ENCODE measurements around the gene LHPP.

DNA sequence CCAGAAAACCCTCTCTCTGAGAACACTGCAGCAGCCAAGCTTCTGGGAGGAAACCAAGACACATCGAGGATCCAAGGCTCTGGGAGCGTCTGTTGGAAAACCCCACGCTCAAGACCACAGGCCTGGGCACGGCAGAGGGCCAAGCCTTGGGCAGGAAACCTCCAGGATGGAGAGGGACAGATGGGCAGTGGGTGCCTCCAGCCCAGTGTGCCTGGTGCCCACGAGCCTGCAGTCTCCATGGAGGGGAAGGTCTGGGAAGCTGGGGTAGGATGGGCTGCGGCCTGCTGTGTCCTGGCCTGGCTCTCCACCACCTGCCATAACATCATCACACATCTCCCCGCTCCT lies 186.5 kb downstream of the LHPP start:
- TF ChIP-seq, protein P1, sequence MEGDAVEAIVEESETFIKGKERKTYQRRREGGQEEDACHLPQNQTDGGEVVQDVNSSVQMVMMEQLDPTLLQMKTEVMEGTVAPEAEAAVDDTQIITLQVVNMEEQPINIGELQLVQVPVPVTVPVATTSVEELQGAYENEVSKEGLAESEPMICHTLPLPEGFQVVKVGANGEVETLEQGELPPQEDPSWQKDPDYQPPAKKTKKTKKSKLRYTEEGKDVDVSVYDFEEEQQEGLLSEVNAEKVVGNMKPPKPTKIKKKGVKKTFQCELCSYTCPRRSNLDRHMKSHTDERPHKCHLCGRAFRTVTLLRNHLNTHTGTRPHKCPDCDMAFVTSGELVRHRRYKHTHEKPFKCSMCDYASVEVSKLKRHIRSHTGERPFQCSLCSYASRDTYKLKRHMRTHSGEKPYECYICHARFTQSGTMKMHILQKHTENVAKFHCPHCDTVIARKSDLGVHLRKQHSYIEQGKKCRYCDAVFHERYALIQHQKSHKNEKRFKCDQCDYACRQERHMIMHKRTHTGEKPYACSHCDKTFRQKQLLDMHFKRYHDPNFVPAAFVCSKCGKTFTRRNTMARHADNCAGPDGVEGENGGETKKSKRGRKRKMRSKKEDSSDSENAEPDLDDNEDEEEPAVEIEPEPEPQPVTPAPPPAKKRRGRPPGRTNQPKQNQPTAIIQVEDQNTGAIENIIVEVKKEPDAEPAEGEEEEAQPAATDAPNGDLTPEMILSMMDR (conservative IDR thresholded peaks at IDR 0.05): no peak
- no peak for TF ChIP-seq ZFX (IDR thresholded peaks at IDR 0.05)
